Stimulated activated naive CD8-positive, alpha-beta T cell treated with anti-CD3 and anti-CD28 coated beads, Interleukin-15, Interleukin-2, amounts not matched to agents 100 ng/mL and 50 ng/mL, for 24 hours (primary cell): Measurements from ENCODE around the gene SEPTIN12.

Experiments
- H3K27ac Mint-ChIP-seq: one replicate; pipeline ENCODE4 v1.8.0; 2021; ENCODE audit warnings: mild to moderate bottlenecking, mixed read lengths
- H3K27me3 Mint-ChIP-seq: one replicate; pipeline ENCODE4 v1.8.0; 2021; ENCODE audit warnings: mixed read lengths
- H3K36me3 Mint-ChIP-seq: one replicate; pipeline ENCODE4 v1.8.0; 2021; ENCODE audit warnings: low read depth, mixed read lengths
- H3K4me1 Mint-ChIP-seq: one replicate; pipeline ENCODE4 v1.8.0; 2021; ENCODE audit warnings: low read depth, mixed read lengths
- H3K4me3 Mint-ChIP-seq: one replicate; pipeline ENCODE4 v1.8.0; 2021; ENCODE audit warnings: mild to moderate bottlenecking, mixed read lengths
- H3K9me3 Mint-ChIP-seq: one replicate; pipeline ENCODE4 v1.8.0; 2021; ENCODE audit warnings: mixed read lengths

SEPTIN12 gene, protein sequence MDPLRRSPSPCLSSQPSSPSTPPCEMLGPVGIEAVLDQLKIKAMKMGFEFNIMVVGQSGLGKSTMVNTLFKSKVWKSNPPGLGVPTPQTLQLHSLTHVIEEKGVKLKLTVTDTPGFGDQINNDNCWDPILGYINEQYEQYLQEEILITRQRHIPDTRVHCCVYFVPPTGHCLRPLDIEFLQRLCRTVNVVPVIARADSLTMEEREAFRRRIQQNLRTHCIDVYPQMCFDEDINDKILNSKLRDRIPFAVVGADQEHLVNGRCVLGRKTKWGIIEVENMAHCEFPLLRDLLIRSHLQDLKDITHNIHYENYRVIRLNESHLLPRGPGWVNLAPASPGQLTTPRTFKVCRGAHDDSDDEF

DNA sequence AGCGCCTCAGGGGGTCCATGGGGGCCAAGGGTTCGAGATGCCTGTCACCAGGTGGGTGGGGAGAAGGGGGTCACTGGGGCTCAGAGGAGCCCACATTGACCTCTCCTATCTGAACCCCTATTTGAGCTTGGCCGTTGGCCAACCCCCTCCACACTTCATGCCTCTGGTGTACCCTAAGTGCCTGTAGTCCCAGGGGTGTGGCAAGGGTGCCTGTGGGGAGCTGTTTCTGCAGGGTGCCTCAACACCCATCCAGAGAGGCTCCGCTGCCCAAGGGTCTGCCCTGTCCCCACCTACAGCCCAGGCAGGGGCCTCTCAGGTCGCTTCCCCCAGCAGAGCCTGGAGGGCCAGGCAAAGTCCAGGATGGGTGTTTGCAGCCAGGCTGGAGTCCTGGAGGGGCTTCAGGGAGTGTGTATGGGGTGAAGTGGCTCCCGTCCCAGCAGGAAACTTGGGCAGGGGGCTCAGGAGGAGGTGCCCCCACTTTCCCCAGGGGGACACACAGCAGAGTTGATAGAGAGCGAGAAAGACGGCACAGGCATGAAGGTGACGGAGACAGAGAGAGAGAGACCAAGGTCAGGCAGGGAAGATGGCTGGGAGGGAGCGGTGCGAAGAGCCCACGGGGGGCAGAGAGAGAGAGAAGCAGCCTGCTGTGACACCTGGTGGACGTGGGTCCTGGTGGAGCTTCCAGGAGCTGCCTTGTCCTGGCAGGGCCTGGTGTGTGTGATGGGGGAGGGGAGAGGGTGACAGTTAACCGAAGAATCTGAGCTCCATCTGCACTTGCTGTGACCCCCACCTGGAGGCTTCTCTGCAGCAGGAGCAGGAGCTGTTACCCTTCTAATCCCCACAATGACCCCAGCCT is at the start of gene SEPTIN12:
Gene SEPTIN12, minus strand, starts transcription at position 719 of the 856 bp plus-strand sequence. Its CDS starts 700 bp downstream, at position 19.
- no peak within 1 kb of the TSS for H3K27ac Mint-ChIP-seq
- no peaks in the 10 kb centered on the region for H3K27me3 Mint-ChIP-seq
- no peaks in the 10 kb centered on the region for H3K36me3 Mint-ChIP-seq
- no peaks in the 10 kb centered on the region for H3K4me1 Mint-ChIP-seq
- H3K9me3 Mint-ChIP-seq = no peaks in the 10 kb centered on the region
- no peak within 1 kb of the TSS for H3K4me3 Mint-ChIP-seq

DNA sequence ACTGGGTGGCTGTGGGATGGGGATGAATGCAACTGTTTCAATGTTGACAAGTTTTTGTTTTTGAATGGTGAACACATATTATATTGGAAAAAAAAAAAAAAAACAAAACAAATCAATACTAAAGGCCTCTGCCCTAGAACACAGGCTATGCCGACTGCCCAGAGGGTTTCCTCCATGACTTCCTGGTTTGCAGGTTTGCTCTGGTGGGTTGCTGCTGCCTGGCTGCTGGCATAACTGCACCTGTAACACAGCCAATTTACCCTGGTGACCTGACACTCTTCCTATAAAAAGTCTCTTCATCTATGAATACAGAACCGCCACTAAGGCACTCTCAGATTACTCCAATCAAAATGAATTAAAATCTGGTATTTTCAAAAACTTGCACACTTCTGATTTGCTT is 48.6 kb upstream of the SEPTIN12 start:
- H3K27me3 Mint-ChIP-seq = no peaks in the 10 kb centered on the region

DNA sequence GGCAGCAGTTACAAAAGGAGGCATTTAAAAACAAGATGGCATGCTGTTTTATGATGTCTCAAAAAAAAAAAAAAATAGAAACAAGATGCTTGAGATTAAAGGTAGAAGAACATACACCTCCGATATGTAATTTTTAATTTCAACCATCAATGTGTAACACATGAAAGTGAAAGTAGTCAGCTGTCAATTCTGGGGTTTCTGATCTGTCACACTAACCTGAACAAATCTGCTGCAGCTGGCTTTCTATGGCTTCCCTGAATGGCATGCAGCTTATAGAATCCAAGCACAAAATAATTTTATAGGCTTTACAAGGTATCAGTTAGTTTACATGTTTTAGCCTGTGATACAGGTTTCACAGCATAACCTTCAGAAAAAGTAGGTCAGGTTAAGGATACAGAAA is 45.4 kb upstream of the SEPTIN12 start:
- H3K4me1 Mint-ChIP-seq = peaks cover 14% of the 10 kb centered on the region
- no peak overlapping the region for H3K4me3 Mint-ChIP-seq
- no peaks in the 10 kb centered on the region for H3K27me3 Mint-ChIP-seq
- no peak overlapping the region for H3K27ac Mint-ChIP-seq
- H3K36me3 Mint-ChIP-seq = peaks cover 51% of the 10 kb centered on the region
- H3K9me3 Mint-ChIP-seq = no peaks in the 10 kb centered on the region

More for the DNA sequence above, 48.6 kb upstream of the SEPTIN12 start:
- Mint-ChIP-seq H3K4me1 (peaks cover 14% of the 10 kb centered on the region), H3K4me3 (no peak overlapping the region), H3K27ac (no peak overlapping the region), H3K9me3 (no peaks in the 10 kb centered on the region), H3K36me3 (peaks cover 55% of the 10 kb centered on the region)

DNA sequence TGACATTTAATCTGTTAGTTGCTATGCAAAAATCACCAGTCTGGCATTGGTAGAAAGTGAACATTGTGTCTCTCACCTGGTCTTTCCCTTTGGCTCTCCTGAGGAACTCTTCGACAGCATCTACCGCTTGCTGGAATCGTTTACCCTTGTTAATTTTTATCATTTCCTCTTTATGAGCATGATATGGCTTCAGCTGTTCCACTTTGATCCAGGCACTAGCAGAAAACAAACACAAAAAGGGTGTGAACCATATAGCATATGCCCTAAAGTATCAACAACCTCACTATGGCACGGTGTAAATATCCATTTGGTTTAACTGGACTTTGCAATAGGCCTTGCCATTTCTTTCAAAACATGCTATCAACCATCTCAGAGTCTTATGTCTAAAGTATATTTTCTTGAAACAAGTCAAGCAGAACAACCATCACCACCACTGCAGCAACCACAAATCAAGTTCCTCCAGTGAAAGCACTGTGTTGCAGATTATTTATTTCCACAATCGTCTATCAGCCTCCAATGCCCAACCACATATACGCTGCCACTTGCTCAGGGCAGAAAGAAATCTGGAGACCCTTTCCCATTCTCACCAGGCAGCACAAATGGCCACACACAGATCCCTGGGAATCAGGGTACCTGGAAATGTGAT is 44.7 kb upstream of the SEPTIN12 start:
- peaks cover 50% of the 10 kb centered on the region for H3K36me3 Mint-ChIP-seq
- no peak overlapping the region for H3K4me3 Mint-ChIP-seq
- no peaks in the 10 kb centered on the region for H3K9me3 Mint-ChIP-seq
- H3K4me1 Mint-ChIP-seq = peaks cover 14% of the 10 kb centered on the region
- peak overlapping the region; percentile 45 for H3K27ac Mint-ChIP-seq
- H3K27me3 Mint-ChIP-seq = no peaks in the 10 kb centered on the region

DNA sequence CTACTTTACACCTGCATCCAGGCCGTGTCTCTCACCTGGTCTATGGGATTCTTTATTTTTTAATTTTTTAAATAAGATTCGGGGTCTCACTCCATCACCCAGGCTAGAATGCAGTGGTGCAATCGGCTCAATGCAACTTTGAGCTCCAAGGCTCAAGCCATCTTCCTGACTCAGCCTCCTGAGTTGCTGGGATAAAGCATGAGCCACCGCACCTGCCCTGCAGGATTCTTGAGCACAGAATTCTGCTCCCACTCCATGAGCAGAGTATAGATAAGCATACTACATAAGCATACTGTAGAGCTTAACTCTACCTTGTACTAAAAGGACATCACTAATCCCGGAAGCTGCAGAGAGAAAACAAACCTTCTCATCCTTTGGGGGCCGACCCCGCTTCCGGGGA is 43.5 kb upstream of the SEPTIN12 start:
- Mint-ChIP-seq H3K4me3 (no peak overlapping the region), H3K4me1 (peaks cover 14% of the 10 kb centered on the region), H3K27me3 (no peaks in the 10 kb centered on the region), H3K27ac (no peak overlapping the region), H3K36me3 (peaks cover 50% of the 10 kb centered on the region), H3K9me3 (no peaks in the 10 kb centered on the region)

DNA sequence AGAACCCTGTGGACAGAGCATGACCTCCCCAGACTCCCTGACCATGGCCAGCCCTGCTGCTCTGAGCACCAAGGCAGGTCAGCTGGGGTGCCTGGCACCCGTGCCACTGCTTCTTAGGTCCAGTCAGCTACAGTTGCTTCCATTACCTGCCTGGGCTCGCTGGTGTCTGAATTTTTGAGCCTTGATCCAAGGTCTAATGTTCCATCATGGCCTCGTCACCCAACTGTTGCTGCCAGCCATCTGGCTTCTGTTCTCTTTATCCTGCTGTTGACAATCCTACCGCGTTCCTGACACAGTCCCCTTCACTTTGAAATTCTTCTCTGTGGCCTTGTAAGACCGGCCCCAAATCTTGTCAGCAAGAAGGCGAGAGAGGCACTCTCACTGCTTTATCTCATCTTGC is 42.3 kb upstream of the SEPTIN12 start:
- no peaks in the 10 kb centered on the region for H3K9me3 Mint-ChIP-seq
- H3K4me3 Mint-ChIP-seq = no peak overlapping the region
- no peaks in the 10 kb centered on the region for H3K27me3 Mint-ChIP-seq
- peaks cover 48% of the 10 kb centered on the region for H3K36me3 Mint-ChIP-seq
- H3K27ac Mint-ChIP-seq = no peak overlapping the region
- peaks cover 14% of the 10 kb centered on the region for H3K4me1 Mint-ChIP-seq

DNA sequence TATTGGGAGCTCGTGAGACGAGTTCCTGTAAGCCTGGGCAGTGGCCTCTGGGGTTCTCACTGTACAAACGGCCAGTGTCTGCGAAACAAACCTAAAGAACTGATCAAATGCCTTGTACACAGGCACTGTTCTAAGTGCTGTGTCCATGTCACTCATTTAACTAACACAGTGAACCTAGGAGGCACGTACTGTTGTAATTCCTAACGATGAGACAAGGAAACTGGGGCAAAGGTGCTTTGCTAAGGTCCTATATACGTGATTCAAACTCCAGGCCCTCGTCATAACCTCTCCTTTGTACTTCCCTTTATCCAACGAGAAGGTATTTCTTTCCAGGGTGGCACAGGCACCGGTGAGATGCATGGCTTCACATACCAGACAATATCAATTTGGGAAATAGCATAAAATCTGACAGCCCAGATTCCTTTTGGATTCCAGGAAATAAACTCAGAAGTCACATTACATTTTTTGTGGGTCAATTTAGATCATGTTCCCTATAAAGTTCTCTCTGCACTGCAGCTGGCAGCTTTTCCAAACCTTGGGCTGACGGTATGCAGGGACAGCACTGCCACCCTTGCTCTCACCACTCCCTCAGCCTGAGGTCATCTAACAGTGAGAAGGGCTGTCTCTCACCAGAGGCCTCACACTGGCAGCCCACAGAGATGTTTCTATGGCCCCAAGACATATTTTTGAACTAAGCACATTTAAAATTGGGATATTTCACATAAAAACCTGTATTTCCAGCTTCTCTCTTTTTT is 40.6 kb upstream of the SEPTIN12 start:
- H3K36me3 Mint-ChIP-seq = peaks cover 63% of the 10 kb centered on the region
- no peaks in the 10 kb centered on the region for H3K27me3 Mint-ChIP-seq
- no peak overlapping the region for H3K27ac Mint-ChIP-seq
- no peak overlapping the region for H3K4me3 Mint-ChIP-seq
- peaks cover 11% of the 10 kb centered on the region for H3K4me1 Mint-ChIP-seq
- H3K9me3 Mint-ChIP-seq = no peaks in the 10 kb centered on the region

DNA sequence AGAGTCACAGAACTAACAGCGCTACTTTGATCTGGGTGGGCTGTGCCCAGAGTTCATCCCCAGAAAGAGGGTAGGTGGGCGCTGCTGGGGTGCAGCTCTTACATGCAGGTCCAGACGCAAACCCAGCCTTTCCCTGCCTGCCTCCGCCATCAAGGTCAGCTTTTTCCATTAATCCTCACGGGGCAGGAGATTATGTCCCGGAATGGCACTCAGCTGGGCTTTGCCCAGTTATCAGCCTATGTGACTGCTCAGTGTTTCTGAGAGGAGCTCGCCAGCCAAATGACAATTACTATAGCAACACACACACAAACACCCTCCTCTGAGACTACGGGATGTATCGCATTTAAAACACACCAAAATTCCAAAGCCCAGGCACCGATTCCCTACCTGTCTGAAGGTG is 38.8 kb upstream of the SEPTIN12 start:
- H3K4me3 Mint-ChIP-seq = no peak overlapping the region
- no peaks in the 10 kb centered on the region for H3K27me3 Mint-ChIP-seq
- H3K36me3 Mint-ChIP-seq = peaks cover 63% of the 10 kb centered on the region
- no peaks in the 10 kb centered on the region for H3K9me3 Mint-ChIP-seq
- H3K27ac Mint-ChIP-seq = no peak overlapping the region
- no peaks in the 10 kb centered on the region for H3K4me1 Mint-ChIP-seq

DNA sequence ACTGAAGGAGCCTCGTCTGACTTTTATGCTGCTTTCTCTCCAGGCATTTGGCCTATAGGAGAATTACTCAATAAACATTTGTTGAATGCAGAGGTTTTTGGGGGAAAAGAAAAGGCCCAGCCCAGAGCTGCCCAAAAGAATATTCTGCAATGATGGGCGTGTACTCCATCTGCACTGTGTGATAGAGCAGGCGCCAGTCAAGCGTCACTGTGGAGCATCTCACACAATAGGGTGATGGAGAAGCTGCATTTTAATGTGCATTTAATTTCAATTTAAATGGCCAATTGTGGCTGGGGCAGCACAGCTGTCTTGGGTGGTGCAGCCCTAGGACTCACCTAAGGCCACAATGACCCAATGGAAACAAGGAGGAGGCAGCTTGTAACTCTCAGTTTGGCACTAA is 38.4 kb upstream of the SEPTIN12 start:
- H3K27ac Mint-ChIP-seq = no peak overlapping the region
- no peaks in the 10 kb centered on the region for H3K9me3 Mint-ChIP-seq
- peaks cover 65% of the 10 kb centered on the region for H3K36me3 Mint-ChIP-seq
- no peaks in the 10 kb centered on the region for H3K4me1 Mint-ChIP-seq
- no peaks in the 10 kb centered on the region for H3K27me3 Mint-ChIP-seq
- H3K4me3 Mint-ChIP-seq = no peak overlapping the region

DNA sequence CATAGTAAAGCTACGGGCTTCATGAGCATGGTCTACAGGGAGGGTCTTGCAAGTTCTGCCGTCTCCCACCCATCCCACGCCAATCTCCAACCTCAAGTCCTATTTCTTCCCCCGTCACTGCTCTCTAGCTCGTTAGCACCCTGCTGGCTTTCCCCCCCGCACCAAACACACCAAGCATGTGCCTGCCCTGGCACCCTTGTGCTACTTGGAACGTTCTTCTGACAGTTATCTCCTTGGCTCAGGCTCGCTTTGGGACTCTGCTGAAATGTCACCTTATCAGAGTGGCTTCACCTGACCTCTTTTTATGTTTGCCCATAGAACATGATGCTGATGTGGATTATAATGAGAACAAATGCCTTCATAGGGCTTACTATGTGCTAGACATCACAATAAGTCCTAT is 37.1 kb upstream of the SEPTIN12 start:
- H3K36me3 Mint-ChIP-seq = peaks cover 65% of the 10 kb centered on the region
- H3K9me3 Mint-ChIP-seq = no peaks in the 10 kb centered on the region
- H3K4me3 Mint-ChIP-seq = no peak overlapping the region
- no peak overlapping the region for H3K27ac Mint-ChIP-seq
- no peaks in the 10 kb centered on the region for H3K4me1 Mint-ChIP-seq
- H3K27me3 Mint-ChIP-seq = no peaks in the 10 kb centered on the region

DNA sequence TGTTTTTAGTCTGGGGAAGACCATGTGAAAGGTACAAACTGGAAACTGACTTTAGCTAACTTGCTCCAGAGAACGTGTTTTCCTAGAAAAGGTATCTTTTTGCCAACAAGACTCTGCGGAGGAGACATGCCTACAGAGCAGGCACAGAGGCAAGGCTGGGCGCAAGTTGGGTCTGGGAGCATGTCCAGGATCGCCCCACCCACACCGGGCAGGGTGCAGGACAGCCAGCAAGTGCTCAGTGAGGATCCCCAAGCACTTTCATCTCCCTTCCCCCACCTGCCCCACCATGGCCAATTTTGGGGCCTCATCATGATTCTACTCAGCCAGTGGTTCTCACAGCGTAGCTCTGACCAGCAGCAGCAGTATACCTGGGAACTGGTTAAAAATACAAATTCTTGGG is 32.5 kb upstream of the SEPTIN12 start:
- Mint-ChIP-seq H3K4me1 (no peaks in the 10 kb centered on the region), H3K9me3 (no peaks in the 10 kb centered on the region), H3K27ac (no peak overlapping the region), H3K4me3 (no peak overlapping the region), H3K27me3 (no peaks in the 10 kb centered on the region), H3K36me3 (peaks cover 64% of the 10 kb centered on the region)

DNA sequence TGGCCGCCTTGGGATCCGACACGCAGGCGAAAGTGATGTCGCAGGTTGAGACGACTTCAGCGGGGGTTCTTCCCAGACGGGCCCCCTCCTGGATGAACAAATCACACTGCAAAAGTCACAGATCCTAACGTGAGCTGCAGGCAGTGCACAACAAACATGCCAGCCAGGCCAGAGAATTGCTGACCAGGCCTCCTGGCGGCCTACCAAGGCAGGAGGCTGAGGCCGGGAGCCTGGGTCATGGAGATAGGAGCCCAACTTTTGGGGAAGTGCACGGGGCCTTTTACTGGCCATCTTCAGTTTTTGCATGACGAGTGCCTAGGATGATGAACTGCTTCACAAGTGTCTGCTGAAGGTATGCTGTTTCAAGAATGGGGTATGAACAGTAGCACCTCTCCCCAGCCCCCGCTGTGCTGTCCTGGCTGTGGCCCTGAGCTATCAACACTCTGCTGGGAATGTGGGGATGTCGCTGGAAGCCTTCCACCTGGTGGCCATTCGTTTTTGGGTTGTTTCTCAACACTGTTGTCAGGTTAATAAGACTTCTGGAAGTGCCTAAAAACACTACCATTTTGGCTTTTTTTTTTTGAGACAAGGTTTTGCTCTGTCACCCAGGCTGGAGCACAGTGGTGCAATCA is 26.5 kb upstream of the SEPTIN12 start:
- Mint-ChIP-seq H3K27ac (no peak overlapping the region), H3K4me3 (no peak overlapping the region), H3K9me3 (no peaks in the 10 kb centered on the region), H3K27me3 (no peaks in the 10 kb centered on the region), H3K36me3 (peaks cover 63% of the 10 kb centered on the region), H3K4me1 (no peaks in the 10 kb centered on the region)

DNA sequence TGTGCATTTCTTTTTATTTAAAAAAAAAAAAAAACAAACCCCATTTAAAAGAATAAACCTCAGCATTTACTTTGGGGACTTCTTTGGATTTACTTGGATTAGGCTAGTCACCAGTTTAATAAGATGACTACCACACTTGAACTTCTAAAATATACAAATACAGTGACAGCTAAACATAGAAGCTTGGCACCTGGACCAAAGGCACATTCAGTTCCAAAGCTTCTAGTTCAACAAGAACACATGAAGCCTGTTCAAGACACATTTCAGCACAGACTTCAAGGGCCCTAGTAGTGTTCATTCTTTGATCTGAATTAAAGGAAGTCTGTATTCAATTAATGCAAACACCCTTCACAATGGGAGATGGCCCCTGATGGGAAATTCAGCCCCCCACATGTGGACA is 25.9 kb upstream of the SEPTIN12 start:
- no peak overlapping the region for H3K4me3 Mint-ChIP-seq
- no peaks in the 10 kb centered on the region for H3K4me1 Mint-ChIP-seq
- no peaks in the 10 kb centered on the region for H3K27me3 Mint-ChIP-seq
- peaks cover 64% of the 10 kb centered on the region for H3K36me3 Mint-ChIP-seq
- H3K9me3 Mint-ChIP-seq = no peaks in the 10 kb centered on the region
- no peak overlapping the region for H3K27ac Mint-ChIP-seq

DNA sequence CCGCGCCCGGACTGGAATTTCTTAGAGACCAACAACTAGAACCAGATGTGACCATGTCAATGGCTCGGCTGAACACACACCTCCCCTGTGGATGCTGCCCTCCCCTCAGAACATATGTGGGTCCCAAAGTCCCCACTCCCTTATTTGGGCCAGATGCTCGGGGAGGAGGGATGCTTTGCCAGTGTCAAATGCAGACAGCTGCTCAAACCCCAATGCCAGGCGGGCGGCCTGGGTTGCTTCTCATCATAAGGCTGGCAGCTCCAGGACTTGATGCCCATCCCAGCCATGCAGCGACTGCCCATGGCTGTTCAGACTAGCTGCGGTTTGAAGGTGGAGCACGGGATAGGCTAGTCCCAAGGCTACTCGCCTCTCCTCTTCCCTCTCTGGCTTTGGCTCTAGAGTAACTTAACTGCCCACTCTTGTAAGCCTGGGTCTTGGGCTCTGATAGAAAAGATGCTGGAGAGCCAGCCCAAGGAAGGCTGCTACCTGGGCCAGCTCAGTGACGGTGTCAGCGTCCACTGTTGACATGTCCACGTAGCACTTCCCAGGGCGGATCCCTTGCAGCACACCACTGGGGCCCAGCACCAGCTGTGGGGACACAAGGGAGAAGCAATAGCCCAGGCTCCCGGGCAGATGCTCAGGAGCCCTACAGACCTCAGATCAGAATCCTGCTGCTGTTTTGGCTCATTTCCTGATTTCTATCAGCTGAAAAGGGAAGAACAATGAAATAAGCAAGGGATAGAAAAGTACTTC is 25.3 kb upstream of the SEPTIN12 start:
- peaks cover 59% of the 10 kb centered on the region for H3K36me3 Mint-ChIP-seq
- H3K4me3 Mint-ChIP-seq = no peak overlapping the region

More for the DNA sequence above, 25.3 kb upstream of the SEPTIN12 start:
- Mint-ChIP-seq H3K4me1 (no peaks in the 10 kb centered on the region), H3K27me3 (no peaks in the 10 kb centered on the region), H3K27ac (no peak overlapping the region), H3K9me3 (no peaks in the 10 kb centered on the region)
